ENCODE results near the gene CKS1B. TPM values are rescaled to one million over a fixed set of nuclear protein-coding genes. Genes with fewer than 3 reads are reported as not detected.
A peak's percentile ranks its signal among the peaks of the same experiment; 100 is the strongest.

Gene CKS1B
- total RNA-seq, 5 donors from 2014 or later (not counting 1 experiment from before 2014, with no cell fraction given): 7.9 to 11.8 (median 10.3) TPM

GRCh38 chr1:154989195-154989860, 14.8 kb downstream of the CKS1B start:
- H3K9me3 Mint-ChIP-seq: no peaks in the 10 kb centered on the region
- H3K9me3 ChIP-seq: no peaks in the 10 kb centered on the region
- H3K27me3 ChIP-seq (replicated peaks in 1 of 2; ENCODE audit: control insufficient read depth in 2 of 2, extremely low read depth in 1 of 2, insufficient read depth in 2 of 2, low read length in 1 of 2): no peaks in the 10 kb centered on the region
- CTCF ChIA-PET: no interaction called here
- peaks cover 22% of the 10 kb centered on the region for H3K36me3 Mint-ChIP-seq
- H3K27ac Mint-ChIP-seq: no peak overlapping the region
- 100% methylated on average over 1 of the region's 3 CpGs for WGBS (ENCODE audit: insufficient coverage)
- H3K4me1 Mint-ChIP-seq: peaks cover 17 to 23% (median 18%) of the 10 kb centered on the region in 3 donors
- no peak overlapping the region for H3K27ac ChIP-seq (ENCODE audit: low read length)
- H3K4me1 ChIP-seq (ENCODE audit: control insufficient read depth in 1 of 2, extremely low read depth in 1 of 2, insufficient read depth in 2 of 2, low read length in 2 of 2): peaks cover 0 to 15% of the 10 kb centered on the region in 2 experiments
- POLR2A ChIA-PET: no interaction called here
- no peak overlapping the region for H3K4me3 Mint-ChIP-seq
- no peaks in the 10 kb centered on the region for H3K27me3 Mint-ChIP-seq
- no peak for DNase-seq
- H3K36me3 ChIP-seq (ENCODE audit: control insufficient read depth in 2 of 2, extremely low read depth in 1 of 2, insufficient read depth in 1 of 2, low read length in 1 of 2): peaks cover 13 to 53% of the 10 kb centered on the region in 2 donors
- ATAC-seq (replicated peaks in 1 of 4): no peak
- H3K4me3 ChIP-seq (ENCODE audit: control insufficient read depth in 1 of 2, extremely low read depth in 1 of 2, low read length in 1 of 2): no peak overlapping the region

DNA sequence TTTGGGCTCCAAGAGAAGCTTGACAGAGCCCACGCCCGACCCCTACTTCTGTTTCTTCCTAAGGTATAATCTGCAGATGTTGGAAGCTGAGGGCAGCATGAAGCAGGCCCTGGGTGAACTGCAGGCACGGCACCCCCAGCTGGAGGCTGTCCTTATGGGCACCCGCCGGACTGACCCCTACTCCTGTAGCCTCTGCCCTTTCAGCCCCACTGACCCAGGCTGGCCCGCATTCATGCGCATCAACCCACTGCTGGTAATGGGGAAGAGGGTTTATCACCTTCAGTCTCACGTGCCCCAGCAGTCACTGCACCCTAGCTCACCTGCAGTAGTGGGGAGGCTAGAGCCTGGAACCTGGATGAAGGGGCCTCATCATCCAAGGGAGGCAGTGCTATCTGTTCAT, 15.8 kb downstream of the CKS1B start:
- POLR2A ChIA-PET: interaction anchor here in 1 of 2 donors (0.5 kb wide), 1 partner anchor 20 kb away, joined by 3 read pairs; no protein-coding TSS in a partner anchor

DNA sequence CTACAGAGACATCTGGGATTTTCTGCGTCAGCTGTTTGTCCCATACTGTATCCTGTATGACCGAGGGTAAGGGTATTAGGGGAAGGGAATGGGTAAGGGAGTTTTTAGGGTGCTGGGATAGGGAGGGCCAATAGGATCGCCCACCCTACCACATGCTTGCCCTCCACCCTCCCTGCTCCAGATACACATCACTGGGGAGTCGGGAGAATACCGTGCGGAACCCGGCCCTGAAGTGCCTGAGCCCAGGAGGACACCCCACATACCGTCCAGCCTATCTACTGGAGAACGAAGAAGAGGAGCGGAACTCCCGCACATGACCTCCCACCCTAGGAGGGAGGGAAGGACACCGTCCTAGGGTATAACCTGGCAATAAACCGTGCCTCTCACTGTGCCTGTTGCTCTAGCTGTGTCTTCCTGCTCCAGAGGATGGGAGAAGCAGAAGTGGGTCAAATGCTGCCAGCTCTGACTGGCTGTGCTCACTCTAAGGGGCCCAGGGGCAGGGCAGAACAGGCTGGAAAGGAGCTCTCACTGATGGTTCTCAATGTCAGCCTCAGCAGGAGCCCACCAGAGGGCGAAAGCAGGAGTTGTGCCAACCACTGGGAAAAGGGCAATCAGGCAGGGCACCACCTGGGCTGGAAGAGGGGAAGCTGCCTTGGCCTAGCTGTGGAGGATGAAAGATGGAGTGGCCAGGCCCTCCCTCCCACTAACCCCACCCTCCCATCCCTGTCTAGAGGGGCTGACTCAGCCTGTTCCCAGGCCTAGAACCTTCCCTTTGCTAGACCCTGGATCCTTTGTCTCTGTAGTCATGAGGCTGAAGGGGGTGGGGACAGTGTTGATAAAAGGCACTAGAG, 18.5 kb downstream of the CKS1B start:
- Mint-ChIP-seq H3K27ac (no peak overlapping the region), H3K27me3 (no peaks in the 10 kb centered on the region), H3K4me1 (peaks cover 18 to 28% (median 23%) of the 10 kb centered on the region in 3 donors), H3K9me3 (no peaks in the 10 kb centered on the region), H3K4me3 (no peak overlapping the region), H3K36me3 (peaks cover 16% of the 10 kb centered on the region)
- WGBS (ENCODE audit: insufficient coverage): 81% methylated on average over 2 of the region's 14 CpGs
- CTCF ChIA-PET: interaction anchor here (0.6 to 1.8 kb wide), 3 partner anchors 8 to 86 kb away, joined by 3 to 5 read pairs (median 4); no protein-coding TSS in a partner anchor
- Histone ChIP-seq H3K27ac (ENCODE audit: low read length) (no peak overlapping the region), H3K36me3 (ENCODE audit: control insufficient read depth in 2 of 2, extremely low read depth in 1 of 2, insufficient read depth in 1 of 2, low read length in 1 of 2) (peaks cover 13 to 38% of the 10 kb centered on the region in 2 donors), H3K4me1 (ENCODE audit: control insufficient read depth in 1 of 2, extremely low read depth in 1 of 2, insufficient read depth in 2 of 2, low read length in 2 of 2) (peaks cover 0 to 15% of the 10 kb centered on the region in 2 experiments), H3K4me3 (ENCODE audit: control insufficient read depth in 1 of 2, extremely low read depth in 1 of 2, low read length in 1 of 2) (no peak overlapping the region), H3K9me3 (no peaks in the 10 kb centered on the region), H3K27me3 (replicated peaks in 1 of 2; ENCODE audit: control insufficient read depth in 2 of 2, extremely low read depth in 1 of 2, insufficient read depth in 2 of 2, low read length in 1 of 2) (no peaks in the 10 kb centered on the region)
- ATAC-seq (replicated peaks in 1 of 4) (peak in 1 of 4 experiments; percentile 33), DNase-seq (no peak)
- POLR2A ChIA-PET: interaction anchor here in 1 of 2 donors (0.5 kb wide), 1 partner anchor 8 kb away, joined by 3 read pairs; no protein-coding TSS in a partner anchor

More for the DNA sequence above, 15.8 kb downstream of the CKS1B start:
- Mint-ChIP-seq H3K4me3 (no peak overlapping the region), H3K4me1 (peaks cover 12 to 19% (median 17%) of the 10 kb centered on the region in 3 donors), H3K36me3 (peaks cover 22% of the 10 kb centered on the region), H3K27ac (no peak overlapping the region), H3K27me3 (no peaks in the 10 kb centered on the region), H3K9me3 (no peaks in the 10 kb centered on the region)
- Histone ChIP-seq H3K27me3 (replicated peaks in 1 of 2; ENCODE audit: control insufficient read depth in 2 of 2, extremely low read depth in 1 of 2, insufficient read depth in 2 of 2, low read length in 1 of 2) (no peaks in the 10 kb centered on the region), H3K36me3 (ENCODE audit: control insufficient read depth in 2 of 2, extremely low read depth in 1 of 2, insufficient read depth in 1 of 2, low read length in 1 of 2) (peaks cover 13 to 53% of the 10 kb centered on the region in 2 donors), H3K4me1 (ENCODE audit: control insufficient read depth in 1 of 2, extremely low read depth in 1 of 2, insufficient read depth in 2 of 2, low read length in 2 of 2) (peaks cover 0 to 7% of the 10 kb centered on the region in 2 experiments), H3K4me3 (ENCODE audit: control insufficient read depth in 1 of 2, extremely low read depth in 1 of 2, low read length in 1 of 2) (no peak overlapping the region), H3K9me3 (no peaks in the 10 kb centered on the region), H3K27ac (ENCODE audit: low read length) (no peak overlapping the region)
- WGBS (ENCODE audit: insufficient coverage): 100% methylated on average over 2 of the region's 8 CpGs
- CTCF ChIA-PET: interaction anchor here in 1 of 2 donors (0.9 kb wide), 1 partner anchor 9 kb away, joined by 3 read pairs; no protein-coding TSS in a partner anchor
- ATAC-seq (replicated peaks in 1 of 4): no peak
- DNase-seq: no peak

GRCh38 chr1:154993572-154994268, 19.2 kb downstream of the CKS1B start, which contains the start of gene LENEP:
Gene LENEP (plus strand): TSS chr1:154993586. CDS start chr1:154993608, 22 bp downstream.
- H3K4me1 Mint-ChIP-seq: peaks cover 18 to 26% (median 25%) of the 10 kb centered on the region in 3 donors
- no CpG with 5 or more reads among the region's 8 CpGs for WGBS (ENCODE audit: insufficient coverage)
- H3K9me3 Mint-ChIP-seq: no peaks in the 10 kb centered on the region
- no peaks in the 10 kb centered on the region for H3K9me3 ChIP-seq
- no peak for ATAC-seq (replicated peaks in 1 of 4)
- no peak within 1 kb of the TSS for H3K4me3 ChIP-seq (ENCODE audit: control insufficient read depth in 1 of 2, extremely low read depth in 1 of 2, low read length in 1 of 2)
- H3K27me3 Mint-ChIP-seq: no peaks in the 10 kb centered on the region
- peaks cover 10% of the 10 kb centered on the region for H3K36me3 Mint-ChIP-seq
- H3K27me3 ChIP-seq (replicated peaks in 1 of 2; ENCODE audit: control insufficient read depth in 2 of 2, extremely low read depth in 1 of 2, insufficient read depth in 2 of 2, low read length in 1 of 2): no peaks in the 10 kb centered on the region
- ChIA-PET CTCF (interaction anchor here (0.5 to 1.8 kb wide), 5 partner anchors 9 to 28 kb away, joined by 3 to 5 read pairs (median 3); no protein-coding TSS in a partner anchor), POLR2A (interaction anchor here in 1 of 2 donors (0.5 to 1.1 kb wide), 2 partner anchors 9 to 11 kb away, joined by 3 read pairs; partner anchors contain the start of gene FLAD1)
- H3K4me3 Mint-ChIP-seq: no peak within 1 kb of the TSS
- H3K36me3 ChIP-seq (ENCODE audit: control insufficient read depth in 2 of 2, extremely low read depth in 1 of 2, insufficient read depth in 1 of 2, low read length in 1 of 2): peaks cover 8 to 30% of the 10 kb centered on the region in 2 donors
- H3K27ac ChIP-seq (ENCODE audit: low read length): no peak within 1 kb of the TSS
- no peak within 1 kb of the TSS for H3K27ac Mint-ChIP-seq
- H3K4me1 ChIP-seq (ENCODE audit: control insufficient read depth in 1 of 2, extremely low read depth in 1 of 2, insufficient read depth in 2 of 2, low read length in 2 of 2): peaks cover 2 to 23% of the 10 kb centered on the region in 2 experiments
- DNase-seq: no peak

- Mint-ChIP-seq H3K36me3 (peaks cover 6% of the 10 kb centered on the region), H3K9me3 (no peaks in the 10 kb centered on the region), H3K27ac (no peak overlapping the region), H3K27me3 (no peaks in the 10 kb centered on the region), H3K4me3 (no peak overlapping the region), H3K4me1 (peaks cover 19 to 27% (median 25%) of the 10 kb centered on the region in 3 donors)
- ATAC-seq (replicated peaks in 1 of 4) (no peak), DNase-seq (no peak)
- POLR2A ChIA-PET: interaction anchor here in 1 of 2 donors (0.5 to 1.1 kb wide), 2 partner anchors 11 to 31 kb away, joined by 3 to 11 read pairs; partner anchors contain the start of gene FLAD1
- CTCF ChIA-PET: interaction anchor here (0.5 to 1.8 kb wide), 5 partner anchors 10 to 27 kb away, joined by 3 to 5 read pairs (median 3); no protein-coding TSS in a partner anchor
- Histone ChIP-seq H3K4me1 (ENCODE audit: control insufficient read depth in 1 of 2, extremely low read depth in 1 of 2, insufficient read depth in 2 of 2, low read length in 2 of 2) (peaks cover 6 to 25% of the 10 kb centered on the region in 2 experiments), H3K9me3 (no peaks in the 10 kb centered on the region), H3K4me3 (ENCODE audit: control insufficient read depth in 1 of 2, extremely low read depth in 1 of 2, low read length in 1 of 2) (no peak overlapping the region), H3K27me3 (replicated peaks in 1 of 2; ENCODE audit: control insufficient read depth in 2 of 2, extremely low read depth in 1 of 2, insufficient read depth in 2 of 2, low read length in 1 of 2) (no peaks in the 10 kb centered on the region), H3K27ac (ENCODE audit: low read length) (no peak overlapping the region), H3K36me3 (ENCODE audit: control insufficient read depth in 2 of 2, extremely low read depth in 1 of 2, insufficient read depth in 1 of 2, low read length in 1 of 2) (peaks cover 3 to 25% of the 10 kb centered on the region in 2 donors)
- 80% methylated on average over 1 of the region's 1 CpG for WGBS (ENCODE audit: insufficient coverage)
These were observed 19.7 kb downstream of the CKS1B start for GRCh38 chr1:154994269-154994587.
